ENCODE data around the gene MCRIP2.
"Not testable (repeated sequence)": the region's sequence is repeated elsewhere in the genome, so short reads cannot be mapped to it uniquely, and the experiment has no call there.

Gene MCRIP2

DNA sequence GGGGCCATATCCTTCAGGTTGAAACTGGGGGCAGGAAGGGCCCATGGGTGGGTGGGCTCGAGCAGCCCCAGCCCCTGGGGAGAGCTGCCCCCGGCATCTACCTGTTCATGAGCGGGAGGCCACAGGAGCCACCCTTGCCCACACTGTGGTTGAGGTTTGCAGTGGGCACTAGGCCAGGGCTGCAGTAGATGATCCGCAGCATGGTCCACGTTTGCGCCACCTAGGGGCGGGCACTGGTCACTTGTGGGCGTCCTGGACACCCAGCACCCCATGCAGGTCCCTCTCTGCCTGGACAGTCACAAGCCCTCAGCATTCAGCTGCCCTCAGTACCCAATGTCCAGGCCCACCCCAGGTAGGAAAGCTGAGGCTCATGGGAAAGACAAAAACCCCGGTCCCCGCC, 44.3 kb downstream of the MCRIP2 start:
- DNase-seq (ENCODE audit: low read depth, low spot score), result no peak
- H3K4me3 ChIP-seq (ENCODE audit: low read length), result no peak overlapping the region

DNA sequence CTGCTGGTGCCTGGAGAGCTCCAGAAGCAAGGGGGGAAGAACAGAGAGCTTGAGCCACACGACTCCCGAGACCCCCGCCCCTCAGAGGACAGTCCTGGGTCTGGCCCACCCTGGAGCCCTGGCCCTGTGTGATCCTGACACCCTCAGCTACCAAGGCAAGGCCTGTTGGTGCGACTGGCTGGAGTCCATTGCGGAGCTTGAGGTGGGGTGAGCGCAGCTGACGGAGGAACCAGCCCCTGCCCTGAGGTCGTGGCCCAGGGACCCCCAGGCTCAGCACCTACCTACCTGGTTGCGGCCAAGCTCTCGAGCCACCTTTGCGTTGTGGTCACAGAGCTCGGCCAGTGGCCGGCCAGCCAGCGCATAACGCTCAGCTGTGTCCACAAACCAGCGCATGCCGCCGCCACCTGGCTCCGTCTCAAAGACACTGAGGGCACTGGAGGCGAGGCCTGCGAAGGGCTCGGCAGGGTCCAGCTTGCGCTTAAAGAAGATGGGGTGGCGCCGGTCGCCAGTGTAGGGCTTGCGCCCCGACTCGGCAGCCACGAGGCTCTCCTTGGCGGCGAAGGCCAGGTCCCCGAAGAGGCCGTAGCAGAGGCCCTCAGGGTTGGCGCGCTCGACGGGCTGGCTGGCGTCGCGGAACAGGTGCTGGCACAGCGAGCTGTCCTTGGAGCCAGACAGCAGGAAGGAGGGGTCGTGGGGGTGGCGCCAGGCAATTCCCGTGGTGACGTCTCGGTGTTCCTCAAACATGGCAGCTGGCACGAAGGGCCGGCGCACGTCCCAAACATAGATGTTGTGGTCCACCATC, 45.0 kb downstream of the MCRIP2 start:
- H3K4me3 ChIP-seq (ENCODE audit: low read length), result no peak overlapping the region
- no peak for DNase-seq (ENCODE audit: low read depth, low spot score)

DNA sequence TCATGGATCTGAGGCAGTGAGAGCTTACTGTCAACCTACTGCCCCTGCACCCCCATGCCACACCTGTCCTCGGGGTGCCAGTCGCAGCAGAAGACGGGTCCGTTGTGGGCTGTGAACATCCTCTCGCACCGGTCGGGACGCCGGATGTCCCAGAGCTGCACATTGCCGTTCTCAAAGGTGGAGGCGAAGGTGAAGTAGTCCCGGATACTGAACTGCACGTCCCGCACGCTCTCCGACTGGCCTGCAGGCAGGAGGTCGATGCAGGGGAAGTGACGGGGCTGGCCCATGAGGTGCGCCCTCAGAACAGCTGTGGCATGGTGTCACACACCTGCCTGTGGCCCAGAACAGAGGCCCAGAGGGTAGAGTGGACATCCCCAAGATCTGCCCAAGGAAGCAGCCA, 45.9 kb downstream of the MCRIP2 start:
- DNase-seq (ENCODE audit: low read depth, low spot score), result no peak
- no peak overlapping the region for H3K4me3 ChIP-seq (ENCODE audit: low read length)

DNA sequence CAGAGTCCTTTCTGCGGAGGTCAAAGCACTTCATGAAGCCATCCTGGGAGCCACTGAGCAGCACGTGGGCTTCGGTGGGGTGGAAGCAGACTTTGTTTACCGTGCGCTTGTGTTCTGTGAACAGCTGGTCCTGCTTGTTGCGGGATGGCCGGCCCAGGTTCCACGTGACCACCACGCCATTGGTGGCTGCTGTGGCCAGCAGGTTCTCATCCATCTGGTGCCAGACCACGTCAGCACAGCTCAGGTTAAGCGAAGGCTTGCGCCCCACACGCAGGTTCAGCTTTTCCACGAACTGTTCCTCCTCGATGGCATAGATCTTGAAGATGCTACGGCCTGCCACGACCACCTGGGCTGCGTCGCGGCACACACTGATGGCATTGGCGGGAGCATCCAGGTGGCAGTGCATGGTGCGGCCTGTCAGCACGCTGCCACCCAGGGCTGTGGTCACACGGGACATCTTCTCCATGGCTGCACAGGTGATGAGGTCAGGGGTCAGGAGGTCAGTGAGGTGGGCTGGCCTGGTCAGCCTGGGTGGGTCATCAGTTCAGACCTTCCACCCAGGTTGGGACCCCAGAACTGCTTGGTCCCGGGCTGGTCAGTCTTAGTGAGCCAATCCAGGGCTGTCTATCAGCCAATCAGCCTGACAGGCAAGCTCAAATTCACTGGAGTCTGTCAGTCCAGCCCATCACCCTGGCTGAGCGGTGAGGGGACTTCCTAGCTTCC, 47.7 kb downstream of the MCRIP2 start:
- peak overlapping the region; percentile 91 for H3K4me3 ChIP-seq (ENCODE audit: low read length)
- no peak for DNase-seq (ENCODE audit: low read depth, low spot score)

DNA sequence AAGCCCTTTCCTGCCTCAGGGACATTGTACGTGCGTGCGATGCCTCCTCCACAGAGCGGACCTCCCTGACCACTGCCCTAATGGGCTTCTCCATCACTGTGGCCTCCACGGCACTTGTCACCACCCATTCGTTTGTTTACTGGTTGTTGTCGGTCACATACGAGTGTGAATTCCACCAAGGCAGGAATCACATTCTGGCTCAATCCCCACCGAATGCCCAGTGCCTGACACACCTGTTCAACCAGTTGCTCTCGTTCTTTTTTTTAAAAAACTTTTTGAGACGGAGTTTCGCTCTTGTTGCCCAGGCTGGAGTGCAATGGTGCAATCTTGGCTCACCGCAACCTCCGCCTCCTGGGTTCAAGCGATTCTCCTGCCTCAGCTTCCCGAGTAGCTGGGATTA, 49.6 kb downstream of the MCRIP2 start:
- not testable (repeated sequence) for DNase-seq (ENCODE audit: low read depth, low spot score); H3K4me3 ChIP-seq (ENCODE audit: low read length)

DNA sequence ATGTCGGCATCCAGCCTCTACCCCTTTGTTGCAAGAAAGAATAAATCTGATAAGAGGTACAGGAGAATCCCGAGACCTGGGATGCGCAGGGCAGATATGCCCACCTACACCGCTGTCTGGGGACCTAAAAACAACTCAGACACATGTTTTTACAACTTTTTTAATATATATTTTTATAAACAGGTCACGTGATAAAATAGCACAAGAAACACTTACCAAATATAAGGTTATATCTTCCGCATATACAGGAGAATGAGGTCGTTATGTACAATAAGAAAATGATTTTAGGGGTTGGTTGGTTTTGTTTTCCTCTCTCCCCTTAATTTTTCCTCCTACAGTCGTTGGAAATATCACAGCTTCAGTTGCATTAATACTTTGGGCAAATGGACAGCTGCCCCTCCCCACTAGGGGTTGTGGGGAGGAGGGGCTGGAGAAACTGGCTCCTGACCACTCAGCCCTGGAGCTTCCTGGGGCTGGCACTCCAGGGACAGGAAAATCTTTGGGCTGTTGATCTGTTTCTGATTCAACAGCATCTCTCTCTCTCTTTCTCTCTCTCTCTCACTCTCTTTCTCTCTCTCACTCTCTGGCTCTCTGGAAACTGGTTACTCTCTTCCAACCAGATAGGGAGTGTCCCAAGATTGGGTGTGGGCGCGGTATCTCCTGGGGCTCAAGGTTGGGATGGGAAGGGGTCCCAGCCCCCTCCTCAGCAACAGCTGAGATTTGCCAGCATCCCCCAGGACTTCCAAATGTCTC, 50.9 kb downstream of the MCRIP2 start:
- no peak for DNase-seq (ENCODE audit: low read depth, low spot score)
- no peak overlapping the region for H3K4me3 ChIP-seq (ENCODE audit: low read length)

DNA sequence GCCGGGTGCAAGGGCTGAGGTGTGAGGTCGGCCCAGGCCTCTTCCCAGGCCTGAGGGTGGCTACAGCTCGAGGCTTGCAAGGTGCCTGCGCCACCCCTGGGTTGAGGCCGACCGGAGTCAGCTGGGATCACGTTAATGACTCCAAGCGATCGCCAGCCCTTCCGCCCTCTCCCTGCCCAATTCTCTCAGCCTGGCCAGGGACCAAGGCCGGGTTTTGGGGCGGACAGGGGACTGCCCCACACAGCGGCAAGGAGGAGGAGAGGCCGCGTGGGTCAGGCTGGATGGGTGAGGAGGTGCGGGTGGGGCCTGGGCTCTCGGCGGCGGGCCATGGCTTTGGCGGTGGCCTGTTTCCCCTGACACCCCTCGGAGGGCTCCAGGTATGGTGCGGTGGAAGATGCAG, 51.7 kb downstream of the MCRIP2 start:
- no peak for DNase-seq (ENCODE audit: low read depth, low spot score)
- H3K4me3 ChIP-seq (ENCODE audit: low read length), result no peak overlapping the region

DNA sequence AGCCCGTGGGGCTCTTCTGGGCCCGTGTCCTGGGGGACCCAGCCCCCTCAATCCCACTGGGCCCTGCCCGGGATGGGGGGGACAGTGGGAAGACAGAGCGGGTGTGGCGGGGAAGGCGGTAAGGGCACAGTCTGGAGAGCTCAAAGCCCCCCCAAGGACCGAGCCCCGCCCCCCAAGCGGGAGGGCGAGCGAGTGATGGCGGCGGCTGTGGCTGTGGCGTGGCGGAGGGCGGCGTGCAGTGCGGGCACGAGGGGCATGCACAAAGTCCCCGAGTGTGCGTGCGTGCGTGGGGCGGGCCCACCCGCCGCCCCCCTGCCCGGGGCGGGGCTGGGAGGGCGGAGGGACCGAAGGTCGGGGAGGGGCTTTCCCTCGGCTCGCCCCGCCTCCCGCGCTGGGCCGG, 52.1 kb downstream of the MCRIP2 start:
- DNase-seq (ENCODE audit: low read depth, low spot score), result no peak
- no peak overlapping the region for H3K4me3 ChIP-seq (ENCODE audit: low read length)

DNA sequence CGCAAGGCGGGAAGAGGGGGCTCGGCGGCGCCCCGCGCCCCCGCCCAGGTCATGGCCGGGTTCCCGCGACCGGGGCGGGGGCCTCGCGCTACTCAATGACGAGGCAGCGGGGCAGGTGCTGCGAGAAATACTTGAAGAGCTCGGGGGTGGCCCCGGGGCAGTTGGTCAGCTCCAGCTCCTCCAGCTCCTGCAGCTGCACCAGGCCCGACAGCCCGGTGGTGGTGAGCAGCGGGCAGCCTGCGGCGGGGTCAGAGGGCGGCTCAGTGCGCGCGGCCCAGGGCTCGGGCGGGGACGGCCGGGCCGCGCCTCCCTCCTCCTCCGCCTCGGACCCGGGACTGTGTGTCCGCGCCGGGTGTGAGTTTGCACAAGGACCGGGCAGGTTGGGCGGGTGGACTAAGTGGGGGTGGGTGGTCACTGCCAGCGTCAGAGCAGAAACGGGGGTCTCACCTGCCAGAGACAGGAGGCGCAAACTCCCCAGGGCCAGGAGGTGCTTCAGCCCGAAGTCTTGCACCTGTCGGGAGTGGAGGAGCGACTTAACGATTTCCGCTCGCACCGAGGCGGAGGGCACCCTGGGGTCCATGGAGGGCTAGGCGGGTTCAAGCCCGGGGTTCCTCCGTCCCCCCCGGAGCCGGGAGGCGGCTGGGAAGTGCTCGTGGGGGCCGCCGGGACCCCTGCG, 52.7 kb downstream of the MCRIP2 start:
- DNase-seq (ENCODE audit: low read depth, low spot score), result no peak

DNA sequence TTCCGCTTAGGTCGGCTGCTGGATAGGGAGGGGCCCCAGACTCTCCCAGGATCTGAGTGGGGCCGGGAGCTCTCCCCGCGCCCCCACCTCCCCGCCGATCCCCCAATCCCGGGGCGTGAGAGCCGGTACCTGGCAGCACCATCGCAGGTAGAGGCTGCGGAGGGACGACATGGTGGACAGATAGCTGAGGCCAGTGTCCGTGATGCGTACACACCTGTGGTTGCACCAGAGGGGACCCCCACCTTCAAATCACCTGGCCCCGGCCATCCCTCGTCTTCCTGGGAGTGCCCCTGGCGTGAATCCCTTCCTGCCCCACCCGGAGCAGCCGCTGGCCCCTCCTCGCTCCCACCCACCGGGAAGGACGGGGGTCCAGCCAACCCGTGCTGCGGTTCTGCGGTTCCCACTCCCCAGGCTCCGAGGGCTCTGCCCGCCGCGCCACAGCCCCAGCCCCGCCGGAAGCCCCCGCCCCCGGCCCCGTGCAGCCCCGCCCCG, 53.3 kb downstream of the MCRIP2 start:
- DNase-seq (ENCODE audit: low read depth, low spot score), result no peak
- H3K4me3 ChIP-seq (ENCODE audit: low read length), result peak overlapping the region; percentile 63

More for the DNA sequence above, 52.7 kb downstream of the MCRIP2 start:
- H3K4me3 ChIP-seq (ENCODE audit: low read length), result peak overlapping the region; percentile 63

DNA sequence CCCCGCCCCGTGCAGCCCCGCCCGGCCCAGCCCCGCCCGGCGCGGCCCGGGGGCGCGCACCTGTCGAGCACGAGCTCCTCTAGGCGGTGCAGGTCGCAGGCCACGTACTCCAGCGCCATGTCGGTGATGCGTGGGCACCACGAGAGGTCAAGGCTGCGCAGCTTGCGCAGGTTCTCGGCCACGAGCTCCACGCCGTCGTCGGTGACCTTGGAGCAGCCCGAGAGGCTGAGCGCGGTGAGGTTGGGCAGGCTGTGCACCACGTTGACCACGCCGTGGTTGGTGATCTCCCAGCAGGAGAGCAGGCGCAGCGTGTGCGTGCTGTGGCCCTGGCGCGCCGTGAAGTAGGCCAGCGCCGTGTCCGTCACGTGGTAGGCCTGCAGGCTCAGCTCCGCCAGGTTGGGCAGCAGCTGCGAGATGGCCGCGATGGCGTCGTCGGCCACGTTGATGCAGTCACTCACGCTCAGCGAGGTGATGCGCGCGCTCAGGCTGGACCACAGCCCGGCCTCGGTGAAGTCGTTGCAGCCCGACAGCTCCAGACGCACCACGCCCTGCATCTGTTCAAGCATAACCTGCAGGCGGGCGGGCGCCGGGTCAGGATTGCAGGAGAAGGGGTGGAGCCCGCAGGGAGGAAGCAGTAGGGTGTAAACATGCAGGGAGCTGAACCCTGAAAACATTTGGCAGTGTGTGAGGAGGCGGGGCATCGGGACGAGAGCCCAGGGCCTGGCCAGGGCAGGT, 53.9 kb downstream of the MCRIP2 start:
- peak; percentile 28 for DNase-seq (ENCODE audit: low read depth, low spot score)
- peak overlapping the region; percentile 63 for H3K4me3 ChIP-seq (ENCODE audit: low read length)

Data from Jurkat, Clone E6-1 (cell line).